MM.1S (cell line): ENCODE results near the gene DENND5B.

Source experiments
- DNase-seq: peaks from one replicate; pipeline ENCODE4 v3.0.0-alpha.2; 2015
- H2AFZ ChIP-seq: fragments of 300-600 bp; sonication (generic); 2 replicates; pipeline ENCODE4 v1.6.0; 2016; ENCODE audit warnings: antibody characterized with exemption, low read length
- H3F3A ChIP-seq: fragments of 300-600 bp; sonication (generic); 2 replicates; pipeline ENCODE4 v1.6.1; 2016; ENCODE audit warnings: mild to moderate bottlenecking, antibody characterized with exemption, low read length, moderate library complexity, mixed read lengths; ENCODE audit not compliant: insufficient read depth
- H3K27ac ChIP-seq: fragments of 300-600 bp; sonication (generic); 2 replicates; pipeline ENCODE4 v1.5.1; 2016; ENCODE audit warnings: mild to moderate bottlenecking, low read length
- H3K27me3 ChIP-seq: fragments of 300-600 bp; sonication (generic); replicated peaks from 2 replicates; pipeline ENCODE4 v1.6.0; 2016; ENCODE audit warnings: low read length; ENCODE audit not compliant: insufficient read depth
- H3K36me3 ChIP-seq: fragments of 300-600 bp; sonication (generic); replicated peaks from 2 replicates; pipeline ENCODE4 v1.6.1; 2016; ENCODE audit warnings: mild to moderate bottlenecking, low read length, mixed read lengths; ENCODE audit not compliant: insufficient read depth
- H3K4me1 ChIP-seq: fragments of 300-600 bp; sonication (generic); 2 replicates; pipeline ENCODE4 v1.6.1; 2016; ENCODE audit warnings: low read length, mixed read lengths
- H3K4me2 ChIP-seq: fragments of 300-600 bp; sonication (generic); 2 replicates; pipeline ENCODE4 v1.6.0; 2016; ENCODE audit warnings: low read depth, low read length
- H3K4me3 ChIP-seq: fragments of 300-600 bp; sonication (generic); 2 replicates; pipeline ENCODE4 v1.5.1; 2016; ENCODE audit warnings: low read length, mixed read lengths
- H3K79me2 ChIP-seq: fragments of 300-600 bp; sonication (generic); 2 replicates; pipeline ENCODE4 v1.6.1; 2016; ENCODE audit warnings: mixed run types, low read length, mixed read lengths
- H3K9ac ChIP-seq: fragments of 300-600 bp; sonication (generic); 2 replicates; pipeline ENCODE4 v1.6.1; 2016; ENCODE audit warnings: low read length, mixed read lengths
- H3K9me2 ChIP-seq: fragments of 300-600 bp; sonication (generic); replicated peaks from 2 replicates; pipeline ENCODE4 v1.6.1; 2016; ENCODE audit warnings: mild to moderate bottlenecking, low read length, mixed read lengths; ENCODE audit not compliant: insufficient read depth
- H3K9me3 ChIP-seq: fragments of 300-600 bp; sonication (generic); replicated peaks from 2 replicates; pipeline ENCODE4 v1.6.1; 2016; ENCODE audit warnings: mild to moderate bottlenecking, low read length, mixed read lengths; ENCODE audit not compliant: insufficient read depth
- H4K20me1 ChIP-seq: fragments of 300-600 bp; sonication (generic); 2 replicates; pipeline ENCODE4 v1.6.1; 2016; ENCODE audit warnings: mild to moderate bottlenecking, low read length, moderate library complexity, mixed read lengths; ENCODE audit not compliant: insufficient read depth
- CTCF ChIP-seq: fragments of 300-600 bp; sonication (generic); IDR thresholded peaks from 2 replicates; pipeline ENCODE4 v1.5.1; 2016; ENCODE audit warnings: antibody characterized with exemption, low read length, mixed read lengths
- EZH2 ChIP-seq: fragments of 300-600 bp; sonication (generic); optimal IDR thresholded peaks from 2 replicates; pipeline ENCODE3; 2017; ENCODE audit warnings: low read depth, mild to moderate bottlenecking, antibody characterized with exemption, low read length, mixed read lengths
- EZH2phosphoT487 ChIP-seq: fragments of 300-600 bp; sonication (generic); IDR thresholded peaks from 2 replicates; pipeline ENCODE4 v1.6.1; 2018; ENCODE audit warnings: antibody characterized with exemption, low read length

Gene DENND5B

GRCh38 chr12:31370531-31371255, 220.2 kb downstream of the DENND5B start:
- Histone ChIP-seq H3K4me1 (peaks cover 8% of the 10 kb centered on the region), H3K9ac (no peak overlapping the region), H2AFZ (no peak overlapping the region), H3K27ac (no peak overlapping the region), H4K20me1 (no peaks in the 10 kb centered on the region), H3K4me2 (no peak overlapping the region), H3K4me3 (no peak overlapping the region), H3K36me3 (no peaks in the 10 kb centered on the region), H3K79me2 (no peaks in the 10 kb centered on the region), H3K27me3 (no peaks in the 10 kb centered on the region), H3F3A (no peaks in the 10 kb centered on the region), H3K9me3 (no peaks in the 10 kb centered on the region), H3K9me2 (no peaks in the 10 kb centered on the region)
- no peak for DNase-seq
- TF ChIP-seq EZH2phosphoT487 (no peak), EZH2 (no peak), CTCF (no peak)

- Histone ChIP-seq H3K27me3 (no peaks in the 10 kb centered on the region), H3K79me2 (no peaks in the 10 kb centered on the region), H3K27ac (no peak overlapping the region), H3K9me3 (no peaks in the 10 kb centered on the region), H3K9me2 (no peaks in the 10 kb centered on the region), H3K4me2 (no peak overlapping the region), H4K20me1 (no peaks in the 10 kb centered on the region), H3F3A (0 out of 2 replicates have a peak, but pooled peaks cover under 1% of the 10 kb centered on the region), H2AFZ (no peak overlapping the region), H3K9ac (no peak overlapping the region), H3K4me3 (no peak overlapping the region), H3K36me3 (no peaks in the 10 kb centered on the region), H3K4me1 (peaks cover 8% of the 10 kb centered on the region)
- DNase-seq, result no peak
- TF ChIP-seq EZH2, result no peak
- TF ChIP-seq CTCF, result no peak
- TF ChIP-seq EZH2phosphoT487, result no peak
Measured at GRCh38 chr12:31369712-31370521, 221.0 kb downstream of the DENND5B start.

GRCh38 chr12:31368666-31369361, 222.1 kb downstream of the DENND5B start:
- no peak for DNase-seq
- no peak overlapping the region for H3K4me3 ChIP-seq
- no peak overlapping the region for H3K4me2 ChIP-seq

More at GRCh38 chr12:31368666-31369361, 222.1 kb downstream of the DENND5B start:
- peaks cover 11% of the 10 kb centered on the region for H3F3A ChIP-seq
- H3K4me1 ChIP-seq, result peaks cover 19% of the 10 kb centered on the region
- H3K79me2 ChIP-seq, result no peaks in the 10 kb centered on the region
- no peak overlapping the region for H3K9ac ChIP-seq
- H3K9me3 ChIP-seq, result no peaks in the 10 kb centered on the region
- TF ChIP-seq CTCF (no peak), EZH2phosphoT487 (no peak), EZH2 (no peak)
- no peak overlapping the region for H2AFZ ChIP-seq
- H4K20me1 ChIP-seq, result no peaks in the 10 kb centered on the region
- no peaks in the 10 kb centered on the region for H3K36me3 ChIP-seq
- H3K9me2 ChIP-seq, result no peaks in the 10 kb centered on the region
- H3K27ac ChIP-seq, result no peak overlapping the region
- H3K27me3 ChIP-seq, result no peaks in the 10 kb centered on the region
